ENCODE measurements around the gene IDS.

IDS gene

DNA sequence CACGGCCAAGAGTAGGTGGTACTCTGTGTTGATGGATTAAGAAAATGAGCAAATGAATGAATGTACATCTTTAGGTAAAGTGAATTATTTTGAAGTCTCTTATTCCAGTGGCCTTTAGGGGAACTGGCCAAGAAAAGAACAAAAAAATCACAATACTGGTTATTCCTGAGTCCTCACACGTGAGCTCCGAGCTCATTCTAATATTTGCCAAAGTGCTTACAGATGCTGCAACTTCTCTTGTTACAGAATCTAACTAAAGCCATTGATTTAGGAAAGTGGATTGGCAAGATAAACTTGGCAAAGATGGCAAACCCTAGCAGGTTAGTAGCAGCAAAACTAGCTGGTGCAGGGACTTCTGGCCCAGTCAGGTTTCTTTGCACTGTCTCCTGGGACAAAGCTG lies 37.6 kb downstream of the IDS start:
- no peak for DNase-seq (ENCODE audit: low spot score)
- ChIA-PET CTCF (no interaction called here), POLR2A (ENCODE audit: low non-redundant PET) (no interaction called here)
- H3K27ac ChIP-seq = no peak overlapping the region
- TF ChIP-seq, protein P1, sequence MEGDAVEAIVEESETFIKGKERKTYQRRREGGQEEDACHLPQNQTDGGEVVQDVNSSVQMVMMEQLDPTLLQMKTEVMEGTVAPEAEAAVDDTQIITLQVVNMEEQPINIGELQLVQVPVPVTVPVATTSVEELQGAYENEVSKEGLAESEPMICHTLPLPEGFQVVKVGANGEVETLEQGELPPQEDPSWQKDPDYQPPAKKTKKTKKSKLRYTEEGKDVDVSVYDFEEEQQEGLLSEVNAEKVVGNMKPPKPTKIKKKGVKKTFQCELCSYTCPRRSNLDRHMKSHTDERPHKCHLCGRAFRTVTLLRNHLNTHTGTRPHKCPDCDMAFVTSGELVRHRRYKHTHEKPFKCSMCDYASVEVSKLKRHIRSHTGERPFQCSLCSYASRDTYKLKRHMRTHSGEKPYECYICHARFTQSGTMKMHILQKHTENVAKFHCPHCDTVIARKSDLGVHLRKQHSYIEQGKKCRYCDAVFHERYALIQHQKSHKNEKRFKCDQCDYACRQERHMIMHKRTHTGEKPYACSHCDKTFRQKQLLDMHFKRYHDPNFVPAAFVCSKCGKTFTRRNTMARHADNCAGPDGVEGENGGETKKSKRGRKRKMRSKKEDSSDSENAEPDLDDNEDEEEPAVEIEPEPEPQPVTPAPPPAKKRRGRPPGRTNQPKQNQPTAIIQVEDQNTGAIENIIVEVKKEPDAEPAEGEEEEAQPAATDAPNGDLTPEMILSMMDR (conservative IDR thresholded peaks at IDR 0.05; ENCODE audit: low read depth) = no peak

DNA sequence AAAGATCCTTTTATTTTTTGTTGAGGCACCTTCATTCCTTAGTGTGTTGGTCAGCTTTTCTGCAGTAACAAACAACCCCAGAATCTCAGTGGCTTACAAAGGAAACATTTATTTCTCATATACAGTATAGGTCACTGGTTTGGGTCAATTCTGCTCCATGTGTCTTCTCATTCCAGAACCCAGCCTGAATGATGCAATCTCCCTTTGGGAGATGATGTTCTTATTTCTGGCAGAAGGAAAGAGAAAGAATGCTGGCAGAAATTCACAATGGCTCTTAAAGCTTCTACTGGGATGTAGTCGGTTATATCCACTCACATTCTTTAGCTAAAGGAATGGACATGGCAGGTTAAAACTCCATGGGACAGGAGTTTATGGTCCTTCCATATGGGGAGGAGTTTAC lies 42.3 kb downstream of the IDS start:
- DNase-seq (ENCODE audit: low spot score) = no peak
- TF ChIP-seq, protein P1 (conservative IDR thresholded peaks at IDR 0.05; ENCODE audit: low read depth) = no peak
- ChIA-PET CTCF (no interaction called here), POLR2A (ENCODE audit: low non-redundant PET) (no interaction called here)
- H3K27ac ChIP-seq = no peak overlapping the region

DNA sequence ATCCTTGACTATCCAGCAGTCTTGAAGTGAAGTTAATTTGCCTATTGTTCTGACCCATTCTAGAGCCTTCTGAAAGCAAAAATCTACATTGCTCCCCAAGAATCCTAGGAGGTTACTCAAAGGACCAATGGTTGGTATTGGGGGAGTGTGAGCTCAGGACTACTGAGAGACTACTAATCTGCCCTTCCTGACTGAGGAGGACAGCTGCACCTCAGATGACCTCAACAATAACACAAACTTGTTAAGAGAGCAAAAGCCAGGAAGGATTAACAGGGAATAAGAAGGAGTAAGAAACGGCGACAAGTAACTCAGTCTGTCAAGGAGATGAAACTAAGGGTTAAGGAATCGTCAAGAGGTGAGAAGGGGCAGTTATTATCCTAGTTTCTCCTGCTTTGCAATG lies 43.4 kb downstream of the IDS start:
- ChIA-PET CTCF (no interaction called here), POLR2A (ENCODE audit: low non-redundant PET) (no interaction called here)
- DNase-seq (ENCODE audit: low spot score) = no peak
- H3K27ac ChIP-seq = no peak overlapping the region
- TF ChIP-seq, protein P1 (conservative IDR thresholded peaks at IDR 0.05; ENCODE audit: low read depth) = no peak

DNA sequence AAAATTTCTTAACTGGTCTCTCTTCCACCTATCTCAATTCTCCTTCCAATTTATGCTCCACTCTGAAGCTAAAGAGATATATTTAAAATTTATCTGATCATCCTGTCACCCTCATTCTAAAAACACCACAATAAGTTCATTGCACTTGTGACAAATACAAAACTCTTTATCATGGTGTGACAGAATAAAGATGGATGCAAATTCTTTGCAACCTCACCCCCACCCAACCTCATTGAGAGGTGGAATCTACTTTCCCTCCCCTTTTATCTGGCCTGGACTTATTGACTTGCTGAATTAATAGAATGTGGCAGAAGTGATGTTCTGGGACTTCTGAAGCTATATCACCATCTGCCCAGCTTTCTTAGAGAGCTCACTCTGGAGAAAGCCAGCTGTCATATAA lies 46.5 kb downstream of the IDS start:
- no peak for DNase-seq (ENCODE audit: low spot score)
- ChIA-PET POLR2A (ENCODE audit: low non-redundant PET) (no interaction called here), CTCF (interaction anchor here (0.7 kb wide), 1 partner anchor 8 kb away, joined by 3 read pairs; no protein-coding TSS in a partner anchor)
- H3K27ac ChIP-seq = no peak overlapping the region
- TF ChIP-seq, protein P1 (conservative IDR thresholded peaks at IDR 0.05; ENCODE audit: low read depth) = no peak

DNA sequence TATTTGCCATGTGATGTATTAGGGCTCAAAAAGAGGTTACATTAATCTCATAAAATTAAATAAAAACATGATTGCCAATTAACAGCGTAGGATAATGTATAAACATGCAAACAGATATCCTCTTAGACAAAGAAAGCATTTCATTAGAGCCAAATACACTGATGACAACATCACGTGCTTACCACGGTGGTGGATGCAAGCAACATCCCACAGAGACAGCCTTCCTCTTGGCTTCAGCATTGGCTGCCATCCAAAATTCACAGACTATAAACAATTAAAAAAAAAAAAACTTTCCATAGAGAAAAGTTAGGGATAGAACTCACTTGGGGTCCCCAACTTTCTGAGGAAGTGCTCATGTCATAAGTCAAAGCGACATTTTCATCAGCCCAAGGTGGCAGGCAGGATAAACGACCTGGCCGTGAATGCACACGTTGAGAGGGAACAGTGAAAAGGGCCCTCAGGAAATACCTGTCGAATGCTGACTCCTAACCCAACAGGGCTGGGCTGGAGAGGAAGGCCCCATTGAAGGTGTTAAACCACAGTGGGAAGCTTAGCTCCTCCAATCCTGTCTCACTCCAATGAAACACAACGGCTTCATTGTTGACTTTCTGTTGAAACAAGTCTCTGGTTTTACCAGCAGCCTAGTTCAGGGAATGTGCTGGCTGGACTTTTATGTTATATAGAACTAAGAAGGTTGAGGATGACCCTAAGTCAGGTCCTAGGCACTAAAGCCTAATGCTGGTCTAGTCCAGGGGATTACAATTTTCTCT lies 48.4 kb downstream of the IDS start:
- DNase-seq (ENCODE audit: low spot score) = no peak
- POLR2A ChIA-PET (ENCODE audit: low non-redundant PET) = no interaction called here
- H3K27ac ChIP-seq = no peak overlapping the region
- TF ChIP-seq, protein P1 (conservative IDR thresholded peaks at IDR 0.05; ENCODE audit: low read depth) = no peak
- CTCF ChIA-PET = no interaction called here

DNA sequence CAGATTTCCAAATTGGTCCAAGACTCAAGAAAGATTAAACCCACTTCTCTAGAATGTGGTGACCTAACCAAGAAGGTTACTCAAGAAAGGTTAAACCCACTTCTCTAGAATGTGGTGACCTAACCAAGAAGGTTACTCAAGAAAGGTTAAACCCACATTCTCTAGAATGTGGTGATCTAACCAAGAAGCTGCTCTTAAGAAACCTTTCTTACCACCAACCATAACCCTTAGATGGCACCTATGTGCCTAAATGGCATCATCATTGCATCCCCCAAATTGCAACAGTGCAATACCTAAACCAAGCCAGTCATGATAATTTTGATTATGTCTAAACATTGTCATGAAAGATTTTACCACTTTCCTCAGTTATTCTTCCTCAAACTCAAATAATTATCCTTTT lies 49.2 kb downstream of the IDS start:
- TF ChIP-seq, protein P1 (conservative IDR thresholded peaks at IDR 0.05; ENCODE audit: low read depth) = no peak
- H3K27ac ChIP-seq = no peak overlapping the region
- no peak for DNase-seq (ENCODE audit: low spot score)
- ChIA-PET CTCF (no interaction called here), POLR2A (ENCODE audit: low non-redundant PET) (no interaction called here)

Data from RWPE1 (cell line).